ENCODE data around the gene PSMF1.

PSMF1 gene

DNA sequence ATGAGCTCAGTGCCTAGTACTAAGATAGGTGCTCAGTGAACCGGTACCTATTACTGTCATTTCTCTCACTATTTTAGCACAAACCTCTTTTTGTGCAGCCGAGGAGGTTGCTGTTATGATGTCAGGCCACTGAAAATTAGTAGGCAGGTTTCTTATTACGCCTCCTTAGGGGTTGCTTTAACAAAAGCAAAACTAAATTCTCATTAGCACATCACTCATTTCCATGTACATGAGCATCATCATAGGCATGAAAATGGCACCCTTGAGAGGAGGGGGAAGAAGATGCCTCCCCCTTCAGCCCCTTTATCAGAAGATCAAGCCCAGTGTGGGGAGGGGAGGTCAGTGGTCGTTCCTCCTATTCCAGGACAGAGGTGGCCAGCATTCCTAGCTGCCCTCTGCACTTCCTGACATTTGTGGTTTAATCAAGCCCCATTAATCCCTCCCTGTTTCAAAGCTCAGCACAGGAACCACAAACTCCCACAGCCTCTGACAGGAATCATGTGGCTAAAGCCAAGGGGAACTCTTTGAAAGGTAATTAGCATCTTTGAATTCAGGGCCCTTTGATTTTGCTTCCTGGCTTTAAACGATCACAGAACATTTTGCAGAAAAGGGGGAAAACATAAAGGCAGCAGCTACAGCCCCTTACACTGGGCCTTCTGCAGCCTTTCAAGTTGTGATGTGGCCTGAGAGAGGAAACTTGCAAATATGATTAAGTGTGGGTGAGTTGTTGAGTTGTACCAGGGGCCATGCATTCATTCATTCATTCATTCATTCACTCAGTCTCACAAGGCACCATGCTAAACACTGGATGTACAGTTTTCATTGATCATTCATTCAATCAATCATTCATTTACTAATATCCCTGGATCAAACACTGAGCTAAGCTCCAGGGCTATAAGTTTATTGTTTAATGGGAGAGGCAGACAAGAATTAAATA, 31.9 kb upstream of the PSMF1 start:
- DNase-seq (ENCODE audit: low spot score): peak; percentile 35
- TF ChIP-seq CTCF (IDR thresholded peaks at IDR 0.05; ENCODE audit: borderline replicate concordance, control extremely low read depth, extremely low read depth, insufficient read depth, missing control alignments): no peak
- in situ Hi-C loops (cut with MboI; ENCODE audit: low sequenced_read_pairs, unreplicated experiment): no loop called here

- no peak for DNase-seq (ENCODE audit: low spot score)
- in situ Hi-C loops (cut with MboI; ENCODE audit: low sequenced_read_pairs, unreplicated experiment): no loop called here
- no peak for TF ChIP-seq CTCF (IDR thresholded peaks at IDR 0.05; ENCODE audit: borderline replicate concordance, control extremely low read depth, extremely low read depth, insufficient read depth, missing control alignments)
These were observed 31.0 kb upstream of the PSMF1 start for GRCh38 chr20:1087311-1087905.

DNA sequence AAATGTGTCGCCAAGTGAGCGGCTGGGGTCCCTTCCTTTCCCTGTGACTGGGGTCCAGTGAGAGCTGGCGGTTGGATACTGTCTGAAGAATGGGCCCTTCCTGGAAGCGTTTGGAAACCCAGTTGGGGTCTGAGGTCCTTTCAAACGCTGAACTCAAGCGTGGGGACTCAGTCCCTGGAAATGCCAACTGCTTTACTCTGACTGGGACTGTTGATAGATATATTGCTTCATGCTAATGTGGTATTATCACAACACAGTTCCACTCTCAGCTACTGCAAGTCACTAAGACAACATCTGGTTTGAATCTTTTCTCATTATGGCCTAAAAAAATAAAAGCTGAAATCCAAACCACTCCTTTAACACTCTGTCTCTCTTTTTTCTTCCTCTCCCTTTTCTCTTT, 23.7 kb upstream of the PSMF1 start:
- DNase-seq (ENCODE audit: low spot score): no peak
- in situ Hi-C loops (cut with MboI; ENCODE audit: low sequenced_read_pairs, unreplicated experiment): no loop called here

DNA sequence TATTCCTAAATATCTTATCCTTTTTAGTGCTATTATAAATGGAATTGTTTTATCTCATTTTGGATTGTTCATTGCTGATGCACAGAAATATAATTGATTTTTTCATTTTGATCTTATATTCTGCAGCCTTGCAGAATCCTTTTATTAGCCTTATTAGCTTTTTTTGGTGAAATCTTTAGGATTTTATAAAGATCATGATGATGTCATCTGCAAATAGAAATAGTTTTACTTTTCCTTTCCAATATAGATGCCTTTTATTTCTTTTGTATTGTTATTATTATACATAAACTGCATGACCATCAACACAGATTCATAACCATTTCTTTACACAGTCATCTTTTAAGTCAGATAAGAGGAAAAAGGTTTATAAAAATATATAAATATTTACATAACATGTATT, 16.9 kb upstream of the PSMF1 start:
- TF ChIP-seq CTCF (IDR thresholded peaks at IDR 0.05; ENCODE audit: borderline replicate concordance, control extremely low read depth, extremely low read depth, insufficient read depth, missing control alignments): no peak
- DNase-seq (ENCODE audit: low spot score): no peak
- in situ Hi-C loops (cut with MboI; ENCODE audit: low sequenced_read_pairs, unreplicated experiment): no loop called here

More for the DNA sequence above, 23.7 kb upstream of the PSMF1 start:
- TF ChIP-seq CTCF (IDR thresholded peaks at IDR 0.05; ENCODE audit: borderline replicate concordance, control extremely low read depth, extremely low read depth, insufficient read depth, missing control alignments): no peak

- in situ Hi-C loops (cut with MboI; ENCODE audit: low sequenced_read_pairs, unreplicated experiment): no loop called here
- DNase-seq (ENCODE audit: low spot score): no peak
These were observed 16.4 kb upstream of the PSMF1 start for GRCh38 chr20:1102016-1102415.

GRCh38 chr20:1103751-1104150, 14.7 kb upstream of the PSMF1 start:
- no peak for DNase-seq (ENCODE audit: low spot score)
- in situ Hi-C loops (cut with MboI; ENCODE audit: low sequenced_read_pairs, unreplicated experiment): no loop called here
- no peak for TF ChIP-seq CTCF (IDR thresholded peaks at IDR 0.05; ENCODE audit: borderline replicate concordance, control extremely low read depth, extremely low read depth, insufficient read depth, missing control alignments)

More at GRCh38 chr20:1102016-1102415, 16.4 kb upstream of the PSMF1 start:
- TF ChIP-seq CTCF (IDR thresholded peaks at IDR 0.05; ENCODE audit: borderline replicate concordance, control extremely low read depth, extremely low read depth, insufficient read depth, missing control alignments): no peak

All from GM13976 (cell line).